Endothelial cell (in vitro differentiated cells): ENCODE measurements around the gene CSNK1D. TPM values are rescaled to one million over a fixed set of nuclear protein-coding genes. Genes with fewer than 3 reads are reported as not detected.

Experiments
- DNase-seq: peaks from one replicate; pipeline ENCODE4 v3.0.0; 2021; ENCODE audit warnings: low spot score
- H3K27ac Mint-ChIP-seq: one replicate; pipeline ENCODE4 v1.8.0; 2021; ENCODE audit warnings: mixed read lengths, inconsistent platforms; ENCODE audit not compliant: unreplicated experiment
- H3K27me3 Mint-ChIP-seq: one replicate; pipeline ENCODE4 v1.8.0; 2021; ENCODE audit warnings: mild to moderate bottlenecking, moderate library complexity, mixed read lengths, inconsistent platforms; ENCODE audit not compliant: unreplicated experiment
- H3K36me3 Mint-ChIP-seq: one replicate; pipeline ENCODE4 v1.8.0; 2021; ENCODE audit warnings: mild to moderate bottlenecking, low read depth, mixed read lengths, inconsistent platforms; ENCODE audit not compliant: unreplicated experiment
- H3K4me1 Mint-ChIP-seq: one replicate; pipeline ENCODE4 v1.8.0; 2021; ENCODE audit warnings: mild to moderate bottlenecking, mixed read lengths, inconsistent platforms; ENCODE audit not compliant: unreplicated experiment
- H3K4me3 Mint-ChIP-seq: one replicate; pipeline ENCODE4 v1.8.0; 2021; ENCODE audit warnings: mild to moderate bottlenecking, mixed read lengths, inconsistent platforms; ENCODE audit not compliant: unreplicated experiment
- H3K9me3 Mint-ChIP-seq: one replicate; pipeline ENCODE4 v1.8.0; 2021; ENCODE audit warnings: mixed read lengths, inconsistent platforms; ENCODE audit not compliant: unreplicated experiment
- CTCF ChIP-seq: fragments of 200-600 bp; sonication (generic); IDR thresholded peaks from one replicate; pipeline ENCODE4 v1.5.0; 2021; ENCODE audit warnings: antibody characterized with exemption; ENCODE audit not compliant: unreplicated experiment
- total RNA-seq: library from RNA; stranded (reverse); fragmentation: NEBNext Ultra II Directional; extraction: Animal tissue kit (Norgen Biotek cat#: 25700); gene quantifications from one replicate; pipeline ENCODE4 v1.2.1, GENCODE V29; 2021; ENCODE audit not compliant: unreplicated experiment

CSNK1D gene
- total RNA-seq, 1 donor from 2014 or later, result 149 TPM

GRCh38 chr17:82231562-82232321 is 41.8 kb downstream of the CSNK1D start:
- Mint-ChIP-seq H3K4me3 (no peak overlapping the region), H3K27ac (no peak overlapping the region), H3K36me3 (no peaks in the 10 kb centered on the region), H3K9me3 (no peaks in the 10 kb centered on the region), H3K4me1 (peaks cover 5% of the 10 kb centered on the region), H3K27me3 (peaks cover 3% of the 10 kb centered on the region)
- TF ChIP-seq CTCF, result no peak
- peak; percentile 70 for DNase-seq

GRCh38 chr17:82231312-82231561 is 42.3 kb downstream of the CSNK1D start:
- H3K9me3 Mint-ChIP-seq, result no peaks in the 10 kb centered on the region
- DNase-seq, result no peak

GRCh38 chr17:82230609-82231311 is 42.7 kb downstream of the CSNK1D start:
- H3K27me3 Mint-ChIP-seq, result peaks cover 2% of the 10 kb centered on the region
- H3K27ac Mint-ChIP-seq, result no peak overlapping the region
- H3K4me3 Mint-ChIP-seq, result no peak overlapping the region
- H3K36me3 Mint-ChIP-seq, result no peaks in the 10 kb centered on the region
- H3K9me3 Mint-ChIP-seq, result no peaks in the 10 kb centered on the region
- TF ChIP-seq CTCF, result peak; percentile 69
- DNase-seq, result peak; percentile 86
- peaks cover 5% of the 10 kb centered on the region for H3K4me1 Mint-ChIP-seq

More at GRCh38 chr17:82231312-82231561, 42.3 kb downstream of the CSNK1D start:
- no peaks in the 10 kb centered on the region for H3K36me3 Mint-ChIP-seq
- H3K4me1 Mint-ChIP-seq, result peaks cover 5% of the 10 kb centered on the region
- peaks cover 3% of the 10 kb centered on the region for H3K27me3 Mint-ChIP-seq
- H3K4me3 Mint-ChIP-seq, result no peak overlapping the region
- H3K27ac Mint-ChIP-seq, result no peak overlapping the region
- TF ChIP-seq CTCF, result peak; percentile 15

DNA sequence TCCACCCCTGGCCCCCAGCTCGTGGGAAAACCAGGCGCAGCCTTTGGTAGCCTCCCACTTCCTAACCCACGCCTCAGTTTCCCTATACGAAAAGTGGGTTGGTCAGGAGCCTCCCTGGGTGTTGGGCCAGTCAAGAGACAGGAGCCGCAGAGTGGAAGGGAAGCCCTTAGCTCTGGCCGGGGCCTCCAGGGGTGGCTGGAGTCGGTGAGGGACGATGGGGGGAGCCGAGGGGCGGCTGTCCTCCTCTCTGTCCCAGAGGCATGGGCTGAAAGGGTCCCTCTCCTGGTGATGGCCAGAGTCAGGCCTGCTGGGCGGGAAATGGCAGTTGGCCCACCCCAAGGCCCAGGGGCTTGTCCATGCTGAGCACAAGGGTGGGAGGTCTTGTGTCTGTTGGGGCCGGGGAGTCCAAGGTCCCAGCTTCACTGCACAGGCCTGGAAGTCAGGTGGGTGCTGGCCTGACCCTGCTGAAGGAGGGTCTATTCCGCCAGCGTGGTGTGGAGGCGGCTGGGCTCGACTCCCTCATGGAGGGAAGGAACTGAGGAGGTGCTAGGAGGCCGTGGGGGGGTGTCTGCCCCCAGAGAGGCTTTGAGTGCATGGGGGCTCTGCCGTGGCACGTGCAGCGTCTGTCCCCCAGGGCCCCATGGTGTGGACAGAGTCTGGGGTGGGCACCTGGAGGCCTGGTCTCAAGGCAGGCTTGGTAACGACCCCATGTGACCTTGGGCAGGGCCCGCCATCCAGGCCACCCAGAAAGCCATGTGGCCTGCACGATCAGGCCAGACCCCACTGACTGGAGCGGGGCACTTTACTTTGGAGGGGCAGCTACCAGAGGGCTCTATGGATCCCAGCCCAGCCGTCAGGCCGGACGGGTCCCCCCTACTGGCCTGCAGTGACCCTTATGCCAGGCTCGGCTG is 43.5 kb downstream of the CSNK1D start:
- Mint-ChIP-seq H3K9me3 (no peaks in the 10 kb centered on the region), H3K36me3 (no peaks in the 10 kb centered on the region), H3K27ac (peak overlapping the region; percentile 78), H3K4me3 (peak overlapping the region; percentile 90), H3K27me3 (peaks cover 2% of the 10 kb centered on the region), H3K4me1 (peaks cover 5% of the 10 kb centered on the region)
- no peak for DNase-seq
- TF ChIP-seq CTCF, result no peak
